Ramos (cell line): ENCODE results near the gene DYNC1I2.

Source experiments
- in situ Hi-C: fragments of 300-500 bp; cut with MboI; formaldehyde crosslinking; loops from one replicate; pipeline ENCODE4 v1.14.3; 2022; ENCODE audit warnings: low sequenced_read_pairs; ENCODE audit not compliant: unreplicated experiment

DYNC1I2 gene

GRCh38 chr2:171687287-171688128, at the start of gene DYNC1I2:
Gene DYNC1I2 (plus strand): TSS chr2:171687469. CDS start chr2:171690156, 2,687 bp downstream.
- in situ Hi-C loops: no loop called here

DNA sequence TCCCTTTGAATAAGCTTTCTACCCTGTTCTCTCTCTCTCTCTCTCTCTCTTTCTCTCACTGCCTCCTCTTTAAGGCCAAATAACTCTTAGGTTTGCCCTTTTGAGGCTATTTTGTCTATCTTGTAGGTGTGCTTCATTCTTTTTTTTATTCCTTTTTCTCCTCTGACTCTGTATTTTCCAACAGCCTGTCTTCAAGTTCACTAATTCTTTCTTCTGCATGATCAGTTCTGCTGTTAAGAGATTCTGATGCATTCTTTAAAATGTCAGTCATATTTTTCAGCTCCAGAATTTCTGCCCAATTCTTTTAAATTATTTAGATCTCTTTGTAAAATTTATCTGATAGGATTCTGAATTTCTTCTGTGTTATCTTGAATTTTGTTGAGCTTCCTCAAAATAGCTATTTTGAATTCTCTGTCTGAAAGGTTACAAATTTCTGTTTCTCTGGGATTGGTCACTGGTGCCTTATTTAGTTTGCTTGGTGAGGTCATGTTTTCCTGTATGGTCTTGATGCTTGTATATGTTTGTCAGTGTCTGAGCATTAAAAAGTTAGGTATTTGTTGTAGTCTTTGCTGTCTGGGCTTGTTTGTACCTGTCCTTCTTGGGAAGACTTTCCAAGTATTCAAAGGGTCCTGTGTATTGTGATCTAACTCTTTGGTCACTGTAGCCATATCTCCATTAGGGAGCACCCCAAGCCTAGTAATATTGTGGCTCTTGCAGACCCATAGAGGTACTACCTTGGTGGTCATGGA, 35.4 kb upstream of the DYNC1I2 start:
- in situ Hi-C loops: no loop called here

- in situ Hi-C loops: no loop called here
Observed at GRCh38 chr2:171652416-171652785, 34.9 kb upstream of the DYNC1I2 start.

- in situ Hi-C loops: no loop called here
Observed at GRCh38 chr2:171655586-171655985, 31.7 kb upstream of the DYNC1I2 start.

DNA sequence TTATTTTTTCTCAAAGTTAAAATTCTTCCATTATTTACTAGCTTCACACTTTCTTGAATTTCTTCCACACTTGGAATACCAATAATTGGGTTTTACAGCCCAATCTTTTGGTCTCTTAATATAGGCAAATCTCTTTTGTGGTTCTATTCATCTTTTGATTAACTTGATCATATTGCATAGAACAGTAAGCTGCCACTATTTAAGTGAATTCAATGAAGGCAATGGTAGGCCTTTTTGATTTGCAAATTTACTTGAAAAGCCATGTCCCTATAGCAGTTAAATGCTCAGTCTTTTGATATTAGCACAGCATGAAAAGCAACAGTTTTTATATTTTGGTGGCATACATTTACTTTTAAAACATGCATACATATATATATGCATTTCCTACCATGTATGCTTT, 20.2 kb upstream of the DYNC1I2 start:
- in situ Hi-C loops: no loop called here

- in situ Hi-C loops: no loop called here
Observed at GRCh38 chr2:171668183-171668582, 19.1 kb upstream of the DYNC1I2 start.

DNA sequence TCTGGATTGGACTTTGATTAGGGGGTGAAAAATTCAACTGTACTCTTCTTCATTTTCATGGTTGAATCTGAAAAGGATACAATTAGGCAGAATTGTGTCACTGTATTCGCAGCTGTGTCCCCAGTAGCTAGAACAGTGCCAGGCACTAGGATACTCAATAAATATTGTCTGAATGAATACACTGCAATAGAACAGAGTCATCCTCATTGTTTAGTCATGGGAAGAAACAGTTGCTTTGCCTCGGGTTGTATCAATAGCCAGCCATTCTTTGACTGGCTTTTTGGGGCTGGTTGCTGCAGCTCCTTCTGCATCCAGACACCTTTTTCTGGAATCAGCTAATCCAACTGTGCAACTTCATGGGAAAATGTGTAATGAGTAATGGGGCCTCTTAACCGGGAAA, 18.1 kb upstream of the DYNC1I2 start:
- in situ Hi-C loops: no loop called here

- in situ Hi-C loops: no loop called here
Observed at GRCh38 chr2:171670655-171671054, 16.6 kb upstream of the DYNC1I2 start.

DNA sequence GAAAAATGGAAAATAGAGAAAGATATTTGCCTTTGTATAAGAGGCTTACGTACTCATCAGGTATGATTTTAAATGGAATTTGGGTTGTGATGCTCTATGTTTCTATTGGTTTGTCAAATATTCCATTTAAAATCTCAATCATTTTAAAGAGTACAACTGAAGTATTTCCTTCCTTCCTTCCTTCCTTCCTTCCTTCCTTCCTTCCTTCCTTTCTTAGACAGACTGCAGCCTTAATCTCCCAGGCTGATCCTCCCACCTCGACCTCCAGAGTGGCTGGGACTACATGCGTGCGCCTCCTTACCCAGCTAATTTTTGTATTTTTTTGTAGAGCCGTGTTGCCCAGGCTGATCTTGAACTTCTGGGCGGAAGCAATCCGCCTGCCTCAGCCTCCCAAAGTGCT, 15.4 kb upstream of the DYNC1I2 start:
- in situ Hi-C loops: no loop called here

GRCh38 chr2:171673905-171674304, 13.4 kb upstream of the DYNC1I2 start:
- in situ Hi-C loops: no loop called here

DNA sequence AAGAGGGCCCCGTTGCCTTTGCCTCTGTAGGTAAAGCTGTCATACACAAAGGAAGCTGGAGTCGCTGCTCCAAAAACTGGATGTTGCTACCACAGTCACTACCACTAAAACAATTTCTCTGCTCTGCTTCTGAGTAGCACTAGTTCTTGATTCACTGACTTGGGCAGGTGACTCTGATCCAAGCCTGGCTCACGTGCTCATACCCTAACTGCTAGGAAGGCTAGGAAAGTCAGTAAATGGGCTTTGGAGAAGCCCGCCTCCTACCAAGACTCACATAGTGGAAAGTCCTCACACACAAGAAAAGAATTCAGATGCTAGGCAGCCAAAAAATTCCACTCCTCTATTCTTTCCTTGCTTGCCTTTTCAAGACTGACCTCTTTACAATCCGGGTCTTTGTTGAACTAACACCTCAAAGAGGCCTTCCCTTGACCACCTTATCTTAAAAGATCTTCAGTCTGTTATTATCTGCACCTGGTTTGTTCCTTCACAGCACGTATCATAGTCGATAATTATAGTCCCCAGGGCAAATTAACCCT, 11.4 kb upstream of the DYNC1I2 start:
- in situ Hi-C loops: no loop called here

DNA sequence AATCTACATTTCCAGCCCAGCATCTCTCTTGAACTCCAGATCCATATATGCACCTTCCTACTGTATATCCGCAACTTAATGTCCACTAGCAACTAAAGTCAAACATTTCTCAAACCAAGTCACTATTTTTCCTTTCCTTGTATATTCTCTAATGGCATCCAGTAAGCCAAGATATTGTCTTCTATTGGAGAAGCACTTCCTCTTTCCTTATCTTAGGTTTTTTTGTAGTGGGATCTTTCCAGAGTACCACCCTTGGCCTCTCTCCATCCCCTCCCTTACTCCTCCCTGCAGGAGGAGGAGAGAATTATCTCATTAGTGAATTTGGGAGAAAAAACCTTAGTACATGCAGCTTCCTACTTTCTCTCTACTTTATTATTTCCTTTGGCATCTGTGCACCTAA, 8.7 kb upstream of the DYNC1I2 start:
- in situ Hi-C loops: no loop called here

GRCh38 chr2:171688129-171688465, 828 bp downstream of the DYNC1I2 start:
- in situ Hi-C loops: no loop called here

DNA sequence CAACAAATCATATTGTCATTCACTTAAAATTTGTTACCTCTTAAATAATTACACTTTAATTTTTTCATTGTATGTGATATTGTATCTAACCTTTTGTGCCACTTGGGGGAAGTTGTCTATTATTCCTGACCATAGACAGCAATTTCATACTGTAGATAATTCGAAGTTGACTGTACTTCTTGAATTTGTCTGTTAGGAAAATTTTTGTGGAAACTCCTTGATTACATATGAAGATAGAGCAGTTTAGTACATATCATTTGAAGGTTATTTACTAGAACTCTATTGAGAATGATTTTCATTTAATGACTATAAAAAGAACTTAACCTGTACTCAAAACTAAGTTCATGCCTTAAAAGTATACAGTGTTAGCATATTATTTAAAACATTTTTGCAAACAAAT, 5.1 kb downstream of the DYNC1I2 start:
- in situ Hi-C loops: no loop called here

- in situ Hi-C loops: loop anchor here (5.0 to 25.0 kb wide), 2 partner anchors 404 to 759 kb away; no protein-coding TSS in a partner anchor
Observed at GRCh38 chr2:171702781-171703556, 15.7 kb downstream of the DYNC1I2 start.

DNA sequence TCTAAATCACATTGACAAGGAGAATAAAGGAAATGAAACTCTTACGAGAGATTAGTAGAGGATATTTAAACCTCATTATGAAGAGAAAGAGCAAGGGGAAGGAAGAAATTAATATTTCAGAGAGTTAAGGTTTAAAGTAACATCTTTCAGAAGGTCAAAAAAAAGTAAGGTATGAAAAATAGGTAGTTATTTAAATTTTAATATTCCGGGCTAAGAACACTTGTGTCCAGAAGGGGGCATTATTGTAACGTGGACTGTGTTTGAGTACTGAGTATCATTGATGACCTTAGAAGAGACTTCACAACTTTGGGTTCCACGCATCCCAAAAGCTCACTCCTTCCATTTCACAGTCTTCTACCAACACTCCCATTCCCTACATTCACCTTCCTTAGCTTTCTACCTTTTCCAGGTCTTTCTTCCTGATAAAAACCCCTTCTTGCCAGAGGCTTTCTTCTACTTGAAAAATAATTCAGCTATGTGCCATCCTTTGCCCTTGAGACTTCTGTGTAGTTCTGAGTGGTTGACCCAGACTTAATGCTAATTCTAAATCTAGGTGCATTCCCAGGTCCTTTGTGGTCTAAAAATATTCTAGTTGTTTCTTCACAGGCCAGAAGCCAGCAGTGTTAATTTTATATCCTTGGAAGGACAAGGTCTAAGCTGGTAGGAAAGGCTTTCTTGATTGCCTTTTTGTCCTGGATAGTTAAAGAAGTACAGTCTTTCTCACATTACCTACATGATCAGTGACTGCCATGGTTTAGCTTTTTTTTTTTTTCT, 16.5 kb downstream of the DYNC1I2 start:
- in situ Hi-C loops: loop anchor here (5.0 to 25.0 kb wide), 2 partner anchors 404 to 759 kb away; no protein-coding TSS in a partner anchor

DNA sequence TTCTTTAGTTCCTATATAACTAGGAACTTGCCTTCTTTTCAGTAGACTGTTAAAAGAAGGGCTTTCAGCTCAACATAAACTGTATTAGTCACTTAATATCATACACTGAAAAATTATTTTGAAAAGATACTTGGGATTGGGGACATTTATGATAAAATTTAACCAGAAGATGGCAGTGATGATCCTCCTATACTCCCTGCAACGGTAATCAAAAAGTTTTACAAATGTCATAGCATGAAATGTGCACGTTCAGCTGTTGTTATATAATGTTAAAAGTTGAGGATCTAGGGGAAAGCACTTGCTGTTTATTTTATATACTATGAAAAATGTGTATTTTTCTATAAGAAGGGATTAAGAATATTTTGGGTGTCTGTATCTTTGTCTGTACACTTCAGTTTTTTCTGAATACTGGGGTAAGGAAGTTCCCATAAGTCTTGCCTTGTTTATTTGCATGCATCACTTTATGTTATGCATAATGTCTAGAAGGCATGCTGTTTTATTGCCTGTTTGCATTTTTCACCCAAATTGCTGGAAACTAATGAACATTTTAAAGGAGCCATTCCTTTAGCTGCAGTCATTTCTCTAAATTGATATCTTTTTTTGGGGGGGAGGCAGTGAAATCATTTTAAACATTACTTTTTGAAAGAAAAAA, 19.0 kb downstream of the DYNC1I2 start:
- in situ Hi-C loops: loop anchor here (25.0 kb wide), 1 partner anchor 756 kb away; no protein-coding TSS in a partner anchor

DNA sequence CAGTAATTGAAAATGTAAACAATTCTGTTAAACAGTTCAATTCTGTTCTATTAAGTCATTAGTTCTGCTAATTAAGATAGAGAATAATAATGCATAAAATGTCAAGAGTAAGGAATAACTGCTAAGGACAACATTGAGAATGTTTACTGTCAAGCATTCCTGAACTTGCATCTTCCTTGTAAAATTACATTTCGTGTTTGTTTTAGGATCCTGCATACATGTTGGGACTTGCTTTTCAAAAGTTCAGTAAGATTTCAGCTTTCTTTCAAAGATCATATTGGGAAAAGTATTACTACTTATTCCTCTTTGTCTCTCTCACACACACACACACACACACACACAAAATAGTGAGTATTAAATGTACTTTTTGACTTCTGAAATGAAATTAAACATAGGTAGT, 20.5 kb downstream of the DYNC1I2 start:
- in situ Hi-C loops: loop anchor here (25.0 kb wide), 1 partner anchor 755 kb away; no protein-coding TSS in a partner anchor
